ENCODE results near the gene ITPR3.

ITPR3 gene

GRCh38 chr6:33664506-33665057, 43.5 kb downstream of the ITPR3 start:
- no peak for DNase-seq (ENCODE audit: low read depth in 2 of 2, low spot score in 1 of 2)

GRCh38 chr6:33665957-33666356, 44.8 kb downstream of the ITPR3 start:
- DNase-seq (ENCODE audit: low read depth in 2 of 2, low spot score in 1 of 2), result no peak

GRCh38 chr6:33667072-33667471, 46.0 kb downstream of the ITPR3 start:
- no peak for DNase-seq (ENCODE audit: low read depth in 2 of 2, low spot score in 1 of 2)

GRCh38 chr6:33667776-33668175, 46.7 kb downstream of the ITPR3 start:
- no peak for DNase-seq (ENCODE audit: low read depth in 2 of 2, low spot score in 1 of 2)

GRCh38 chr6:33668328-33668727, 47.2 kb downstream of the ITPR3 start:
- no peak for DNase-seq (ENCODE audit: low read depth in 2 of 2, low spot score in 1 of 2)

GRCh38 chr6:33668914-33669313, 47.8 kb downstream of the ITPR3 start:
- DNase-seq (ENCODE audit: low read depth in 2 of 2, low spot score in 1 of 2), result no peak

- DNase-seq (ENCODE audit: low read depth in 2 of 2, low spot score in 1 of 2), result no peak
Observed at GRCh38 chr6:33670086-33670660, 49.1 kb downstream of the ITPR3 start.

GRCh38 chr6:33670971-33671743, 50.0 kb downstream of the ITPR3 start:
- DNase-seq (ENCODE audit: low read depth in 2 of 2, low spot score in 1 of 2), result no peak

GRCh38 chr6:33671744-33672072, 50.6 kb downstream of the ITPR3 start:
- DNase-seq (ENCODE audit: low read depth in 2 of 2, low spot score in 1 of 2), result no peak

GRCh38 chr6:33672808-33673207, 51.7 kb downstream of the ITPR3 start:
- DNase-seq (ENCODE audit: low read depth in 2 of 2, low spot score in 1 of 2), result no peak

- DNase-seq (ENCODE audit: low read depth in 2 of 2, low spot score in 1 of 2), result no peak
Observed at GRCh38 chr6:33673851-33674250, 52.7 kb downstream of the ITPR3 start.

- DNase-seq (ENCODE audit: low read depth in 2 of 2, low spot score in 1 of 2), result no peak
Observed at GRCh38 chr6:33675968-33676367, 54.8 kb downstream of the ITPR3 start.

- DNase-seq (ENCODE audit: low read depth in 2 of 2, low spot score in 1 of 2), result no peak
Observed at GRCh38 chr6:33676416-33677142, 55.5 kb downstream of the ITPR3 start.

- no peak for DNase-seq (ENCODE audit: low read depth in 2 of 2, low spot score in 1 of 2)
Observed at GRCh38 chr6:33677143-33677660, 56.1 kb downstream of the ITPR3 start.

GRCh38 chr6:33677689-33678088, 56.6 kb downstream of the ITPR3 start:
- DNase-seq (ENCODE audit: low read depth in 2 of 2, low spot score in 1 of 2), result no peak

GRCh38 chr6:33678233-33678931, 57.3 kb downstream of the ITPR3 start:
- no peak for DNase-seq (ENCODE audit: low read depth in 2 of 2, low spot score in 1 of 2)

GRCh38 chr6:33678932-33679490, 57.9 kb downstream of the ITPR3 start:
- DNase-seq (ENCODE audit: low read depth in 2 of 2, low spot score in 1 of 2), result no peak

GRCh38 chr6:33679761-33680160, 58.6 kb downstream of the ITPR3 start:
- no peak for DNase-seq (ENCODE audit: low read depth in 2 of 2, low spot score in 1 of 2)

GRCh38 chr6:33682341-33682740, 61.2 kb downstream of the ITPR3 start:
- no peak for DNase-seq (ENCODE audit: low read depth in 2 of 2, low spot score in 1 of 2)

GRCh38 chr6:33683051-33683571, 62.0 kb downstream of the ITPR3 start:
- DNase-seq (ENCODE audit: low read depth in 2 of 2, low spot score in 1 of 2), result no peak
